GOT3 (cell line): ENCODE data around the gene KCNG4.
A peak's percentile ranks its signal among the peaks of the same experiment; 100 is the strongest.
"Not testable (repeated sequence)": the region's sequence is repeated elsewhere in the genome, so short reads cannot be mapped to it uniquely, and the experiment has no call there.

ENCODE experiments used
- DNase-seq: peaks from one replicate; lab custom pipeline; 2025; ENCODE audit warnings: mixed read lengths; lab: John Stamatoyannopoulos, UW

Gene KCNG4

DNA sequence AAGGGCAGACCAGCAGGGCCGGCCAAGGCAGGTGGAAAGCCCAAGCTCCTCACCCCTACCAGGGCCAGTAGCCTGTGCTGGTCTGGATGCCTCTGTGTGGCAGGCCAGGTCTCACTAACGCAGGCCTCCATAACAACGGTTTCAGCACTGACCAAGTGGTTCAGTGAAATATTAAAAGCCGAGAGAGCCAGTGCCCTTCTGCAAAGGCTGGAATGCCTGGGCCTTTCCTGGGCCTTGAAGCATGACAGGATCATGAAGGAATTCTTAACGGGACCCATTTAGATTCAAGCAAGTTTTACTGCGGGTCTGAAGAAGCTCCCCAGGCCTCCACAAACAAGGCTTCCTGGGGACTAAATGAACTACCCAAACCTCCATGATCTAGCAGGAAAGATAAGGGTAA lies 32.6 kb downstream of the KCNG4 start:
- DNase-seq: no peak

DNA sequence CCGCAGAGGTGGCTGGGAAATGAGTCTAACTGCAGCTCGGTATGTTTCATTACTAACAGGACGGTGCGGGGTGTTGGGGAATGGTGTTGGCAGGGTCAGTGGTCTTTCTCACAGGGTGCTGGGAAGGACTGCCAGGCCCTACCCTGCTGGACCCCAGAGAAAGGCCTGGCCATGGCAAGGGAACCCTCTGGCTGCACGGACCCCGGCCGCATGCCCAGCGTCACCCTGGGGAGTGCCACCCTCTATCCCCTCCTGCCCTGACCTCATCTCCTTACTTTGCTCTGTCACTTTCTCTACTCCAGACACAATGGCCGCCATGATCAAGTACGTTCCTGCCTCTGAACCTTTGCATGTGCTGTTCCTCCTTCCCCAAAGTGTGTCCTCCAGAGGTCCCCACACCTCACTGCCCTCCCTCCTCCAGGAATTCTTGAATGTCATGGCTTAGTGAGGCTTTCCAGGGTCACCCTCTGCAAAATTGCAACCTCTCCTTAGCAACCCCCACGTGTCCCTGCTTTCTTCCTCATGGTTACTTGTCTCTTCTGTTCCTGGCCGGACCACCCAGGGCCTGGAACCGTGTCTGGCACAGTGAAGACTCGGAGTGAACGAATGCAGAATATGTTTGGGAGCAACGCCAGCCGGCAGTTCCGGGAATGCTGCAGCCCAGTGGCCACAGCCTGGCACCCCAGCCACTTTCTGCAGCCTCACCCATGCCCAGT lies 33.7 kb downstream of the KCNG4 start:
- no peak for DNase-seq

DNA sequence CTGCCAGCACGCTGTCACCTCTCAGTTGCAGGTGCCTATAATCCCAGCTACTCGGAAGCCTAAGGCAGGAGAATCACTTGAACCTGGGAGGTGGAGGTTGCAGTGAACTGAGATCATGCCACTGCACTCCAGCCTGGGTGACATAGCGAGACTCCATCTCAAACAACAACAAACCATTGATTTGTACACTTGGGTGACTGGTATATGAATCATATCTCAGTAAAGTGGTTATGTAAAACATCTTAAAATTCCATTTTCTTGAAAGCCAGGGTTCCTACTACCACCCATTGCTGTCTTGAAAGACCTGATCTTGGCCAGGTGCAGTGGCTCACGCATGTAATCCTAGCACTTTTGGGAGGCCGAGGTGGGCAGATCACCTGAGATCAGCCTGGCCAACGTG lies 34.7 kb downstream of the KCNG4 start:
- not testable (repeated sequence) for DNase-seq

DNA sequence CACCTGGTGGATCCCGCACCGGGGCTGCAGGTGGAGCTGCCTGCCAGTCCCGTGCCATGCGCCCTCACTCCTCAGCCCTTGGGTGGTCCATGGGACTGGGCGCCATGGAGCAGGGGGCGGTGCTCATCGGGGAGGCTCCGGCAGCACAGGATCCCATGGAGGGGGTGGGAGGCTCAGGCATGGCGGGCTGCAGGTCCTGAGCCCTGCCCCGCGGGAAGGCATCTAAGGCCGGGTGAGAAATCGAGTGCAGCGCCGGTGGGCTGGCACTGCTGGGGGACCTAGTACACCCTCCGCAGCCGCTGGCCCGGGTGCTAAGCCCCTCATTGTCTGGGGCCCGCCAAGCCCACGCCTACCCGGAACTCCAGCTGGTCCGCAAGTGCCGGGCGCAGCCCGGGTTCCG lies 35.3 kb downstream of the KCNG4 start:
- DNase-seq: not testable (repeated sequence)

DNA sequence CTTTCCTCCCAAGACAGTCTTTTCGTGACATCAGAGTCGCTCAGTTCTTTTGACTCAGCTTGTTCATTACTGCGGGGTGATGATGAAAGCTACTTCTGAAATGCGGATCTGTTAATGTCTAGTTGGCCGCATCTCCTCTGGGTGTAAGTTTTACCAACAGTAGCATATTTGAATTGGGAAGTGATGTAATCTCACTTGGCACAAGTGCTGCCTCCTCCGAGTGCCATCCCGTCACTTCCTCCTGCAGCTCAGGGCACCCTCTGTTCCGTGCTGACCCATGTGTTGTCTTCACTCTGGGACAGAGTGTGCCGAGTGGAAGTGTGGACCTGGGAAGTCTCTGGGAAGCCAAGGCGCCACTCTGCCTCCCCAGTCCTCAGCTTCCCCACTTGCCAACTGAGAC lies 40.0 kb downstream of the KCNG4 start:
- no peak for DNase-seq

DNA sequence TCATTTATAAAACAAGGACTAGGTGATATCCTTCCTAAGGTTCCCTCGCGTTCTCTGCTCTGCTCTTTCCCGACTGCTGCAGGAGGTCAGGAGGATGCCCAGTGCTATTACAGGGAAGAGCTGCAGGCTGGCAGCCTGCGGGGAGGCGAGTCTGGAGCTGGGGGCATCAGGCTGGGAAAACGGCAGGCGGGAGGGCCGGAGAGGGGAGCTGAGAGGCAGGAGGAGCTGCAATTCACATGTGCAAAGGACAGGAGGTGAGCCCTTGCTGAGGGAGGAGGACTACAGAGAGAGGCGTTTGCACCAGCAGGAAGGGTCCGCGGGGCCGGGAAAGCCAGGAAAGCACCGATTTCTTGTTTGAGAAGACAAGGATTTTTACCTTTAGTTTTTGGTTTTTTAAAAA lies 40.7 kb downstream of the KCNG4 start:
- DNase-seq: no peak

DNA sequence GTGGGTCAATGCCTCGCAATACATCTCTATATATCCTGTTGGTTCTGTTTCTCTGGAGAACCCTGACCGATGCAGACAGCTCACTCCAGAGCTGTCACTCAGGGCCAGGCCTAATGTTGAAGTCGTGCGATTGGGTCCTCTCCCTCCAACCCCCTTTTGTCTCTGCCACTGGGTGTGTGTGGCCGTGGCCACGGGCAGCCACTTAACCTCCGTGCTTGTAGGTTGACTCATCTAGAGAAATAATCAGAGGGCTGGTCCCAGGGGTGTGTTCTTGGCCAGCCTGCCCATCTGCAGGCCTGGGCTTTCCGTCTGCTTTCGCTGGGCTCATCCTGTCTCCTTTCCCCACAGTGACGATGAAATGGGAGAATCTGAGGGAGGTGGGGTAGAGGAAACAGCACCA lies 41.4 kb downstream of the KCNG4 start:
- DNase-seq: peak; percentile 21

DNA sequence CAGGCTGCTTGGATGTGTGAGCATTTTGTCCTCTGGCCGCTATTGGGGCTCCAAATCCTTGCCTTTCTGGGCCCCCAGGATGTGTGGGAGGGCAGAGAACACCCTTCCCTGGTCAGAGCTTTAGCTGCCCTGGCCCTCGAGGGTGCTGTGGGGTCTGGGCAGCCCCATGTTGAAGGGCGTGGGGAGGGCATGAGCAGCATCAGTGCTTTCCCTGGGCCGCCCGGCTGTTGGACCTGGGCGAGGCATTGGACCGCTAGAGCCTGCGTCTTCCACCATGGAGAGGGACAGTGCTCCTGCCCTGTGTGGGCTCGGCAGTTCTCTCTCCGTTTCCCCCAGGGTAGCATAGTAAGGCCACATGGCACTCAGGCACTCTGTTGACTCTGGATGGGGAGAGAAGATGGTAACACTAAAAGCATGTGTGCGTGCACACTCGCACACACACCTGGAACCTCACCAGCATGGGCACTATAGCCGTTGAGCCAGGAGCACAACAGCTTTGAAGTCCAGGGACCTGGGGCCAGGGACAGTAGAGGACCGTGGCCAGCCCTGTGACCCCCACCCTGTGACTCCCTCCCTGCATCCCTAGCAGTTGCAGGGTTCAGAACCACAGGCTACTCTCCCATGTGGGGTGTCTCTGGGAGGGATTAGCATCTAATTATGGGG lies 42.2 kb downstream of the KCNG4 start:
- no peak for DNase-seq

DNA sequence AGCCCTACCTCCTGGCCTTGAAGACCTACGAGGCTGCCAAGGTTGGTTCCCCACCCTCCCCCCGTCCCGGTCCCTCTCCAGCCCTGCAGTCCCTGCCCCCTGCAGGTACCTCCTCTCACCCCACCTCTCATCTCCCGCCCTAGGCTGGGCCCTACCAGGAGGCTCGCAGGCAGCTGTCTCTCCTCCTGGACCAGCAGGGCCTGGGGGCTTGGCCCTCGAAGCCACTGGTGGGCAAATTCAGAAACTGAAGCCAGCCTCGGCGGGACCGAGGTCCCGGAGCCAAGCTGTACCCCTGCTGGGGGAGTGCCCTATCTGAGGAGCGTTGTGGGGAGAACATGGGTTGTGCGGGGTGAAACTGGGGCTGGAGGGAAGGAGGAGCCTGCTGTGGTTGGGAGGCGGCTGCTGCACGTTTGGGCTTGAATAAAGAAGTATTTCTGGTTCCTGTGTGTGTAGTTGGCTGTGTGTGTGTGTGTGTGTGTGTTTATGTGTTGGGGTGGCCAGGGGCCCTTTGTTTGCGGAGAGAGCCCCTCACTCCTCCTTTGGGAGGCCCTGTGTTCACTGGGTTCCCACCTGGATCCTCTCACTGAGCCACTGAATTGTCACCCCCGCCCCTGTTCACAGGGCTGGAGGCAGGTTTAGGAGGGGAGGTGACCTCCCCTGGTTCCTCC lies 43.0 kb downstream of the KCNG4 start:
- DNase-seq: no peak

DNA sequence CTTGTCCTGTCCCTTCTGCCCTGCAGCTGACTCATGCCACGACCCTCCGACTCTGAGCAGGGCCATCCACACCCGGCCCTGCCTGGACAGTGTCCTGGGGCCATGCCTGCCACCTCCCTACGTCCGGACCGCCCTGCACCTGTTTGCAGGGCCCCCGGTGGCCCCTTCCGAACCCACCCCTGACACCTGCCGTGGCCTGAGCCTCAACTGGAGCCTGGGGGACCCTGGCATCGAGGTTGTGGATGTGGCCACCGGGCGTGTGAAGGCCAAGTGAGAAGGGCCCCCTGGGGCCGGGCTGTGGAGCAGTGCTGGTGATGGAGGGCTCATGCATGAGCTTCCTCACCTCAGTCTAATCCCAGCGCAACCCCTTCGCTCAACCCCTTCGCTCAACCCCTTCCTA lies 43.7 kb downstream of the KCNG4 start:
- DNase-seq: no peak

DNA sequence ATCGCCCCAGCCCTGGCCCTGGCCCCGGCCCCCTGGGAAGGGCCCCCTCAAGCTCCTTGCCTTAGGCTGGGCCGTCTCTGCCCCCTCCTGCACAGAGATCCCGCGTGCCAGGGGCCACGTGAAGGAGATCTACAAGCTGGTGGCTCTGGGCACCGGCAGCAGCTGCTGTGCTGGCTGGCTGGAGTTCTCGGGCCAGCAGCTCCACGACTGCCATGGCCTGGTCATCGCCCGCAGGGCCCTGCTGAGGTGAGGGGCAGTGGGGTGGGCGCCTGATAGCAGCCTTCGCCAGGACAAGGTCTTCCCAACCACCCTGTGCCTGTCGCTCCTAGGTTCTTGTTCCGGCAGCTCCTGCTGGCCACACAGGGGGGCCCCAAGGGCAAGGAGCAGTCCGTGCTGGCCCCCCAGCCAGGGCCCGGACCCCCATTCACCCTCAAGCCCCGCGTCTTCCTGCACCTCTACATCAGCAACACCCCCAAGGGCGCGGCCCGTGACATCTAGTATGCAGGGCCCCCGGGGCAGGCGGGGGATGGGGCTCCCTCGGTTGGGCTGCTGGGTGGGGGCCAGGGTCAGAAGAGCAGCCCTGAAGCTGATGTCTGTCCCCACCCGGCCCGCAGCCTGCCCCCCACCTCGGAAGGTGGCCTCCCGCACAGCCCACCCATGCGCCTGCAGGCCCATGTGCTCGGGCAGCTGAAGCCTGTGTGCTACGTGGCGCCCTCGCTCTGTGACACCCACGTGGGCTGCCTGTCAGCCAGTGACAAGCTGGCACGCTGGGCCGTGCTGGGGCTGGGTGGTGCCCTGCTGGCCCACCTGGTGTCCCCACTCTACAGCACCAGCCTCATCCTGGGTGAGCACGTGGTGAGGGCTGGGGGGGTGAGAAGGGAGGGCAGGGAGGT lies 44.4 kb downstream of the KCNG4 start:
- DNase-seq: no peak

DNA sequence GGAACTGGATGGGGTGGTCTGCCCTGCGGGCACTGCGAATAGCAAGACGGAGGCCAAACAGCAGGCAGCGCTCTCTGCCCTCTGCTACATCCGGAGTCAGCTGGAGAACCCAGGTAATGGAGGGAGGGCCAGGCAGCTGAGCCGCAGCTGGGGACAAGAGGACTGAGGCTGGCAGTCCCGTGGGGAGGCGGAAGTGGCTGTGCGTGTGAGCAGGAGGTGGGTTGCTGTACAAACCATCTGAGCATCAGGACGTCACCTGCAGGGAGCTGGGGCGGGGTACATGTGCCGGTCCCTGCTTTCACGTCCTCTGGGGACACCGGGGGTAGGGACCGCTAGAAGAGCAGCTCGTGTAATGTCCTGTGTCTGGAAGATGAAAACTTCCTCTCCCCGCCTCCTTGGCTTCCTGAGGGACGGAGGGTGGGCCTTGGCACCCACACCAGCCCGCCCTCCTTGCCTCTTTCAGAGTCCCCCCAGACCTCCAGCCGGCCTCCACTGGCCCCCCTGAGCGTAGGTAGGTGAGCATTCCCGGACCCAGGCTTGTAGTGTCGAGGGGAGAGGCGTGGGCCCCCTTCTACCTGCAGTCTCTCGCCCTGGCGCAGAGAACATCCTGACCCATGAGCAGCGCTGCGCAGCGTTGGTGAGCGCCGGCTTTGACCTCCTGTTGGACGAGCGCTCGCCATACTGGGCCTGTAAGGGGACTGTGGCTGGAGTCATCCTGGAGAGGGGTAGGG lies 45.2 kb downstream of the KCNG4 start:
- no peak for DNase-seq

DNA sequence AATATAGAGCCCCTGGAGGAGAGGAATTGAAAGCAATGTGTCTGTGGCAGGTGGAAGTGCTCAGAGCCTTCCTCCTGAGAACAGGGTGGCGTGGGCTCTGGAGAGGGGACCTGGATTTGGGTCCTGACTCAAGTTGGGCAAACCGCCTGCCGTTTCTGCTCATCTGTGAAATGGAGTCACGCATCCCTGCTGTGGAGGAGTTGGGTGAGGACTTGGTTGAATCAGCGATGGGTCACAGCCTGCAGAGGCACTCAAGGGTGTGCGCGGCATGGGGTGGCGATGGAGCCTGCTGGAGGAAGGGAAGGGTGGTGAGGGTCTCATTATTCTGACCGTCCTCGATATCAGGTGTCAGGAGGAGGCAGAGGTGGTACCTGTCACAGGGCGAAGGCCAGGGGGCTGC lies 45.8 kb downstream of the KCNG4 start:
- DNase-seq: no peak

DNA sequence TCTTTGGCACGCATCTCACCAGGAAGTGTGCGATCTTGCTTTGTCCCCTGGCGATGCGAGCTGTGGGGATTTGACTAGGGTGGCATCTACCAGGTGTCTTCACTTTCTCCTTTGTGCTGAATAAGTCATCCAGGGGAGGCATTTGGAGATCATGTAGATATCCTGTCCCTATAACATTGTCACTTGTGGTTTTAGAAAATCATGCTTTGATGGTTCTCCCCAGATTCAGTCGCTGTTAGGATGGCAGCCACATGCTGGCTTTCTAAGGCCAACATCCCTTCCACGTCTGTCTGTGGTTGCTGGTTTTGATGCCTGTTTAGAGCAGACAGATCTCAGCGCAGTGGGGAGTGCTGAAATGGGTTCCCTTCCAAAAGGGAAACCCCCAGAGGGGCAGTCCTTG lies 46.3 kb downstream of the KCNG4 start:
- no peak for DNase-seq

DNA sequence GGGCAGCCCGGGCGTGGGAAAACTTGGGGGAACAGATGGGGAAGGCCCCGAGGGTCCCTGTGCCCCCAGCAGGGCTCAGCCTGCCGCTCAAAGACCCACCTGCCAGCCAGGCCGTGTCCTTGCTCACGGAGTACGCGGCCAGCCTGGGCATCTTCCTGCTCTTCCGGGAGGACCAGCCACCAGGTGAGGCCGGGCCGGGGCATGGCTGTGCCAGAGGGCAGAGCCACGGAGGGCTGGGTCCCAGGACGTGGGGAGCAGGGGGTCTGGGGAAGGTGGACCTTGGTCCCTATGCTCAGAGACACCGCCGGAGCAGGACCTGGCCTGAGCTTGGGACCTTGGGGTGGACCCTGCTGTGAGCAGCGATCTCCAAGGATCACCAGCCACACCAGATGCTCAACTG lies 48.3 kb downstream of the KCNG4 start:
- DNase-seq: no peak

DNA sequence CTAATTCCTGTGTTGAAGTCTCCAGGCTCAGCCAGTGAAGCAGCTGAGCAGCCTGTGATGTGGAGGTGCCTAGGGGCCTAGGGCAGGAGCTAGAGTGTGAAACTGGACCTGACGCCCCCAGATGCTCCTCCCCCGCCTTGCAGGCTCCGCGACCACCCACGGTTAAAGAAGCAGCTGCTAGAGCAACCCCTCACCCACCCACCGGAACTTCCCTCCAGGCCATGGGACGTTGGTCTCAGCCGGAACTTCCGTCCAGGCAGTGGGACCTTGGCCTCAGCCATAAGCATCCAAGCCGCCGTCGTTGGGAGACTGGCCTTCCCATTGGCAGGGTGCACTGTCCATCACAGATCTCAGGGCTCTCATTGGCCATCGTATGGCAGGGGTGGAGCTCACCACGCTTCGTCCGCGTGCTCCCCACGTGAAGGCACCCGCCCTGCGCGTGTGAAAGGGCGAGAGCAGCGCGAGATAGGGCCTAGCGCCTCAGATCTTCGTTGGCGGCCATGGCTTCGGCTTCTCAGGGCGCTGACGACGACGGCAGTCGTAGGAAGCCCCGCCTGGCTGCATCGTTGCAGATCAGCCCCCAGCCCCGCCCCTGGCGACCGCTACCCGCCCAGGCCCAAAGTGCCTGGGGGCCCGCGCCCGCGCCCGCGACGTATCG lies 49.0 kb downstream of the KCNG4 start, which contains the start of gene ADAD2:
TSS of gene ADAD2 (plus strand) at position 427 of the 658 bp plus-strand sequence. CDS start at position 501, 74 bp downstream.
- no peak for DNase-seq

DNA sequence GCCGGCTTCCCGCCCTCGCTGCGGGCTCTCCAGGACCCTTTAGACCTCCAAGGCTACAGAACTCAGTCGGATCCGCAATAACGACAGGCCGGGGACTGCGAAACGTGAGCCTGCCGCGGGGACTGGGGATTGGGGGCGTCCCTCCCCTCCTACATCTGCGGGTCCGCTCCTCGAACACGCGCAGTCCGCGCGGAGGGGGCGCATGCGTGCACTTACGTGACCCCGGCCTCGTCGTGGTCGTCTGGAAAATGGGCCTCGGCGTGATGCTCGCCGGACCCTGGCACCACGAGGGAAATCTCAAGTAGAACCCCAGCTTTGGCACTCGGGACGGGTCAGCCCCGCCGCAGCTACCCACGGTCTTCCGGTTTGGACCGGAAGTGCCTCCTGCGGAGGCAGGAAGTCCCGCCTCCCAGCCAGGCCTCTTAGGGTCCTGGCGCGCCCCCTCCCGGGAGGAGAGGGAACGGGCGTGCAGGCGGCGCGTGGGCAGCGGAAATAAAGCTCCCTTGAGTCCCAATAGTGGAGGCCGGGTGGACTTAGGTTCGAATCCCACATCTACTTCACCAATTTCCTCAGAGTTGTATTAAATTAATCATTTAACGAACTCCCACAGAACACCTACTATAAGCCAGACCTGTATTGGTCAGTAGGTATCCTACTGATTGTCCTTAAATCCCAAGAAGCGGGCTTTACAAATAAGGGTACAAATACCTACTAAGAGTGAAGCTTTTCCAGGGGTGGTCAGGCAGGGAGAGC lies 53.0 kb downstream of the KCNG4 start, which contains the start of gene TAF1C:
TSS of gene TAF1C (minus strand) at position 373 of the 753 bp plus-strand sequence. CDS start 2,069 bp downstream, outside the sequence.
- peak; percentile 57 for DNase-seq

DNA sequence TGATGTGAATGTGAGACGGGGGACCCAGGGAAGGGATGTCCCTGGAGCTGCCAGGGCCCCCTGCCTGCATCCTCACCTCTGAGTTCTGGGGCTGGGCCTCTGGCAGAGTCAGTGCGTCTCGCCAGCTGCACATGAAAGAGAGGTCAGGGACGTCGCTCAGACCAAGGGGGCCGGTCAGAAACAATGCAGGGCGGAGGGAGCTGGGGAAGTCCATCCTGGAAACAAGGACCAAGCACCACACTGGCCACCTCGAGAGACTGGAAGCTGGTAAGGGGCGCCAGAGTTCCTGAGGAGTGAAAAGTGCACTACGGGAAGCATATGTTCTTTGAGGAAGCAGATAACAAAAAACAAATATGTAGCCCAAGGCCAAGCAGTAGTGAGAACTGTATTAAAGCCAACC lies 55.0 kb downstream of the KCNG4 start:
- no peak for DNase-seq

DNA sequence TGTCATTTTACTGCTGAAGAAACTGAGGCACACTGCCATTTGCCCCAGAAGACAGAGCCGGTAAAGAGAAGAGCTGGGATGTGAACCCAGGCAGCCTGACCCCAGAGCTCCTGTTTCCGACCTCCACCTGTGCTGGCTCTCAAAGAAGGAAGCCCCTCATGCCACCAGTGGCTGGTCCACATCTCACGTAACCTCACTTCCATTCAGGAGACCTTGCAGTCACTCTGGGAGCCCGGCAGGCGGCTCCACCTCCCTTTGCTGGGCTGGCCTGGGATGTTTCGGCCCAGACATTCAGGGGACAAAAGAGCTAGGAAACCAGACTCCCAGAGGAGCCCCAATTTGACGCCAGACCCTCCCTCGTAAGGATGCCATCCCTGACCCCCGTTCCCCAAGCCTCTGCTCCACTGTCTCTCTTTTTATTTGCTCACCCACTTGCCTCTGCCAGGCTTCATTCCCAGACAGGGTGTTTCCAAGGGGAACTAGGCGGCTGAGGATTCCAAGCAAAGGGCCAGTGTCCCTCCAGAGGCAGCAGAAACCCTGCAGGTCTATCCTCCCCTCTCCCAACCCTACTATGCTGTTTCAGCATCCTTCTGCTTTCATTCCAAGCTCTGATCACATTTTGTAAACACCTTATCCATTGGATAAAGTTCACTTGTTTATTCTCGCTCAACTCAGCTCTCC lies 55.8 kb downstream of the KCNG4 start:
- no peak for DNase-seq

DNA sequence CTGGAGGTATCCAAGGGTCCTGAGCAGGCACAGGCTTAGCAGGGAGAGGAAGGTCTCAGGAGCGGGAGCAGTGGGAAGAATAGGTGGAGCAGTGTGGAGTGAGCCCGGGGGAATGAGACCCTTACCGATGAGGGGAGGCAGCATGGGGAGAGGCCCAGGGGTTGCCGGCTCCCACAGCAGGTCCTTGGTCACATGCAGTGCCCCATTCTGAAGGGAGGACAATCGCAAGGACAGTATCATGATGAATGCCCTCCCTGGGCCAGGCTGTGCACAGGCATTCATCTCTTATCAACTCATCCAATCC lies 56.3 kb downstream of the KCNG4 start:
- DNase-seq: no peak
